BE2C (cell line): ENCODE results near the gene PPL.

Experiments
- DNase-seq: peaks from one replicate; pipeline ENCODE4 v3.0.0-alpha.2; 2020
- H3K27me3 ChIP-seq: fragments of 250-450 bp; sonication (Bioruptor Pico); 2 replicates; pipeline ENCODE4 v1.5.1; 2020; ENCODE audit warnings: mild to moderate bottlenecking
- H3K36me3 ChIP-seq: fragments of 250-450 bp; sonication (Bioruptor Pico); 2 replicates; pipeline ENCODE4 v1.5.1; 2020; ENCODE audit warnings: mild to moderate bottlenecking
- H3K4me1 ChIP-seq: fragments of 250-450 bp; sonication (Bioruptor Pico); 2 replicates; pipeline ENCODE4 v1.5.1; 2020
- H3K4me3 ChIP-seq: 2 replicates; pipeline ENCODE4 v1.5.1; 2011; ENCODE audit warnings: low read depth, low read length
- H3K9me3 ChIP-seq: fragments of 250-450 bp; sonication (Bioruptor Pico); 2 replicates; pipeline ENCODE4 v1.5.1; 2020
- CTCF ChIP-seq: IDR thresholded peaks from 2 replicates; pipeline ENCODE4 v1.5.1; 2012; ENCODE audit warnings: mild to moderate bottlenecking, low read depth, low read length

PPL gene

GRCh38 chr16:4923853-4924252 is 13.1 kb downstream of the PPL start:
- H3K4me3 ChIP-seq: no peak overlapping the region
- H3K27me3 ChIP-seq: 0 out of 2 replicates have a peak, but pooled peaks cover 4% of the 10 kb centered on the region
- no peak for TF ChIP-seq CTCF
- no peaks in the 10 kb centered on the region for H3K36me3 ChIP-seq
- no peak for DNase-seq
- no peaks in the 10 kb centered on the region for H3K4me1 ChIP-seq
- no peaks in the 10 kb centered on the region; the same call in 1 of the 2 replicates for H3K9me3 ChIP-seq

GRCh38 chr16:4922721-4923342 is 14.1 kb downstream of the PPL start:
- H3K4me3 ChIP-seq: no peak overlapping the region
- no peak for DNase-seq
- H3K27me3 ChIP-seq: 0 out of 2 replicates have a peak, but pooled peaks cover 4% of the 10 kb centered on the region
- no peak for TF ChIP-seq CTCF
- H3K4me1 ChIP-seq: no peaks in the 10 kb centered on the region
- H3K9me3 ChIP-seq: no peaks in the 10 kb centered on the region; the same call in 1 of the 2 replicates
- H3K36me3 ChIP-seq: no peaks in the 10 kb centered on the region

- no peak for TF ChIP-seq CTCF
- H3K36me3 ChIP-seq: no peaks in the 10 kb centered on the region
- H3K9me3 ChIP-seq: no peaks in the 10 kb centered on the region
- H3K27me3 ChIP-seq: 0 out of 2 replicates have a peak, but pooled peaks cover 4% of the 10 kb centered on the region
- no peaks in the 10 kb centered on the region for H3K4me1 ChIP-seq
- no peak overlapping the region for H3K4me3 ChIP-seq
- DNase-seq: no peak
Observed at GRCh38 chr16:4920826-4921225, 16.1 kb downstream of the PPL start.

GRCh38 chr16:4918781-4919251 is 18.1 kb downstream of the PPL start:
- no peak overlapping the region for H3K4me3 ChIP-seq
- DNase-seq: no peak
- no peak for TF ChIP-seq CTCF
- 0 out of 2 replicates have a peak, but pooled peaks cover 4% of the 10 kb centered on the region for H3K27me3 ChIP-seq
- no peaks in the 10 kb centered on the region for H3K36me3 ChIP-seq
- no peaks in the 10 kb centered on the region for H3K9me3 ChIP-seq
- H3K4me1 ChIP-seq: no peaks in the 10 kb centered on the region

- Histone ChIP-seq H3K4me3 (no peak overlapping the region), H3K27me3 (no peaks in the 10 kb centered on the region), H3K9me3 (no peaks in the 10 kb centered on the region), H3K4me1 (no peaks in the 10 kb centered on the region), H3K36me3 (no peaks in the 10 kb centered on the region)
- TF ChIP-seq CTCF: no peak
- DNase-seq: no peak
Observed at GRCh38 chr16:4917117-4917516, 19.8 kb downstream of the PPL start.

GRCh38 chr16:4915226-4915761 is 21.7 kb downstream of the PPL start:
- no peaks in the 10 kb centered on the region for H3K4me1 ChIP-seq
- no peaks in the 10 kb centered on the region for H3K27me3 ChIP-seq
- no peaks in the 10 kb centered on the region for H3K9me3 ChIP-seq
- no peak for DNase-seq
- no peak overlapping the region for H3K4me3 ChIP-seq
- no peak for TF ChIP-seq CTCF
- no peaks in the 10 kb centered on the region for H3K36me3 ChIP-seq
